Choroid plexus epithelial cell (primary cell): ENCODE measurements around the gene NEURL3.
"Not testable (repeated sequence)": the region's sequence is repeated elsewhere in the genome, so short reads cannot be mapped to it uniquely, and the experiment has no call there.

Experiments
- DNase-seq: peaks from one replicate; pipeline ENCODE4 v3.0.0-alpha.2; 2010; ENCODE audit warnings: low read depth
- H3K4me3 ChIP-seq: 2 replicates; pipeline ENCODE4 v1.5.1; 2011; ENCODE audit warnings: low read depth, mild to moderate bottlenecking, control low read depth, low read length, moderate library complexity
- CTCF ChIP-seq: conservative IDR thresholded peaks from 2 replicates; pipeline ENCODE4 v1.5.1; 2011; ENCODE audit warnings: low read depth, mild to moderate bottlenecking, control low read depth, inconsistent platforms, low read length, moderate library complexity

NEURL3 gene

GRCh38 chr2:96470109-96470508 lies 35.0 kb downstream of the NEURL3 start:
- DNase-seq, result no peak
- TF ChIP-seq CTCF, result no peak
- H3K4me3 ChIP-seq, result no peak overlapping the region

GRCh38 chr2:96468904-96469303 lies 36.3 kb downstream of the NEURL3 start:
- TF ChIP-seq CTCF, result no peak
- DNase-seq, result no peak
- H3K4me3 ChIP-seq, result no peak overlapping the region

GRCh38 chr2:96464651-96465050 lies 40.5 kb downstream of the NEURL3 start:
- TF ChIP-seq CTCF, result no peak
- no peak overlapping the region for H3K4me3 ChIP-seq
- DNase-seq, result no peak

GRCh38 chr2:96464061-96464460 lies 41.1 kb downstream of the NEURL3 start:
- DNase-seq, result no peak
- no peak for TF ChIP-seq CTCF
- no peak overlapping the region for H3K4me3 ChIP-seq

GRCh38 chr2:96463119-96463518 lies 42.0 kb downstream of the NEURL3 start:
- TF ChIP-seq CTCF, result no peak
- no peak for DNase-seq
- H3K4me3 ChIP-seq, result no peak overlapping the region

GRCh38 chr2:96461616-96462015 lies 43.5 kb downstream of the NEURL3 start:
- DNase-seq, H3K4me3 ChIP-seq: not testable (repeated sequence)

GRCh38 chr2:96452053-96452452 lies 53.1 kb downstream of the NEURL3 start:
- no peak overlapping the region for H3K4me3 ChIP-seq
- TF ChIP-seq CTCF, result no peak
- no peak for DNase-seq

GRCh38 chr2:96449637-96450036 lies 55.5 kb downstream of the NEURL3 start:
- H3K4me3 ChIP-seq, result no peak overlapping the region
- DNase-seq, result no peak
- TF ChIP-seq CTCF, result no peak
